Measurements from ENCODE around the gene ZRANB2.

The ZRANB2 gene

GRCh38 chr1:71068325-71069240 is 12.3 kb downstream of the ZRANB2 start:
- DNase-seq, result no peak

DNA sequence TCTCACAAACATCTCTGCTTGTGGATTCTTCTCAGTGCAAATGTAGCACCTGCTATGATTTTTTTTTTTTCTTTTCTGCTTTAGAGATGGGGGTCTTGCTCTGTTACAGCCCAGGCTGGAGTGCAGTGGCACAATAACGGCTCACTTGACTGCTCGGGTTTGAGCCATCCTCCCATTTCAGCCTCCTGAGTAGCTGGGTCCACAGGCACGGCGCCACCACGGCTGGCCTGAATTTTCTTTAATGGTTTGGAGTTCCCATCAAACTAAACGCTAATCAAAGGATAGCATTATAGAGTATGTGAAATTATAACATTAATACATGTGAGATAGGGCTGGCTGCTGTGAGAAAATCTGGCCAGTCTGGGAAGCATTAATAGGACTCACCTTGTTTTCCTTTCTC is 26.0 kb downstream of the ZRANB2 start:
- no peak for DNase-seq

DNA sequence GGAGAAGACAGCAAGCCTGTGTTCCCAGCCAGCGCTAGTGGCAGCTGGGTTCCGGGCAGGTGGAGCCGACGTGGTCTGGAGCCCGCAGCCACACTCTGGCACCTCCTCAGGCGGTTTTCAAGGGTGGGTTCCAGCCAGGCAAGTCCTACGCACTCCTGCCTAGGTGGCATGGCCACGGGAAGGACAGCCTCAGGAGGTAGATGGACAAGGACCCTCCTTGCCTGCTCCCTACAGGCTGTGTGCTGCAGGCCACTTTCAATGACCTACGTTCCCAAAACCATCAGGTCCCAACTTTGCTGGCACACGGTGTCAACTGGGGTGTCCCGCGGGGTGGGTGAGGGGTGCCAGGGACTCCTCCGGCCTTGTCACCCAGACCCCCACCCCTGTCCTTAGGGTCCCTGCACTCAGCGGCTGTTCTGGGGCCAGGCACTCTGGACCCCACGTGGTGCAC is 26.5 kb downstream of the ZRANB2 start:
- DNase-seq, result peak; percentile 32

- no peak for DNase-seq
These were observed 27.1 kb downstream of the ZRANB2 start for GRCh38 chr1:71053758-71054157.

GRCh38 chr1:71053146-71053545 is 27.7 kb downstream of the ZRANB2 start:
- peak; percentile 50 for DNase-seq

DNA sequence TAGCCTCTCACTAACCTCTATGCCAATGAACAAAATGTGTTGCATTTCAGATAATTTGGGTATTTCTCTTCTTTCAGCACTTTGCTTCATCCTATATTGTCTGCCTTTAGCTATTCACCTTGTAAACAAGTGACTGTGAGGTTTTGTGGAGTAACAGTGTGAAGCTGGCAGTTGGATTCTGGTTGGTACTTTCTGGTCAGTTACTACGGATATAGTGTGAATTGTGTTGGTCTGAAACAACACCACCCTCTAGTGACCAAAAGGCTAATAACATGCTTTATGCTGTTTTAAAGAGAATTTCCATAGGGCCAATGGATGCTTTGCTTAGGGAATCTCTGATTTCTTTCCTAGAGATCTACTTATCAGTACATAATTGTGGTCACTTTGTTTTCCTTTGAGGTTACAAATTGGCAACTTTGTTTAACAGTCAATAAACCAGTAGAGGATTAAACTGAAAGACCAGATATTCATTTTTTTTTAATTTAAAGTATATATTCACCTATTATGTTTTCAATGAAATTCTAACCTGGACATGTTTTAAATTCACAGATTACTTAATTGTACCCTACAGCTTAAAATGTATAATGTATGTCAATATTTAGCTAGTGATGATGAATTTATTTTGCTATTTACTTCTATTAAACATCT is 30.8 kb downstream of the ZRANB2 start:
- DNase-seq, result peak; percentile 86

- DNase-seq, result peak; percentile 86
These were observed 32.9 kb downstream of the ZRANB2 start, which contains the start of gene PTGER3 for GRCh38 chr1:71047635-71048607. PTGER3 (minus strand) TSS chr1:71047816; CDS start chr1:71047577, 239 bp downstream.

GRCh38 chr1:71046891-71047634 is 33.8 kb downstream of the ZRANB2 start:
- DNase-seq, result peak; percentile 43

- DNase-seq, result no peak
These were observed 35.3 kb downstream of the ZRANB2 start for GRCh38 chr1:71045463-71046028.

DNA sequence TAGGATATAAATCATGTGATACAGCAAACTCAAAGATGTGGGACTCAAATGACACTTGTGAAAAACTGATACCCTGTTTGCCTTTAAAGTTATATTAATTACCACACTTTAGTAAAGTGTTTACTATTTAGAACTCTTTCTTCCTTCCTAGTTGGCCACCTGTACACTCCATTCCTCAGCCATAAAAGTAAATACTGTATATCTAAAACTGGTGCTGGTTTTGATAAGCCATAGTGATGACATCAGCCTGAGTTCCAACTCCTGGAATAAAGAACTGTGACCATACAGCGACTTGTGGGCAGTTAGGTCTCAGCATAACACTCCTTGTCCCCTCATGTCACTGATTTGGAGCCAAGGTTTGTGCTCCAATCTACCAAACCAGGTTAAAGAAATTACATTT is 36.0 kb downstream of the ZRANB2 start:
- DNase-seq, result no peak

DNA sequence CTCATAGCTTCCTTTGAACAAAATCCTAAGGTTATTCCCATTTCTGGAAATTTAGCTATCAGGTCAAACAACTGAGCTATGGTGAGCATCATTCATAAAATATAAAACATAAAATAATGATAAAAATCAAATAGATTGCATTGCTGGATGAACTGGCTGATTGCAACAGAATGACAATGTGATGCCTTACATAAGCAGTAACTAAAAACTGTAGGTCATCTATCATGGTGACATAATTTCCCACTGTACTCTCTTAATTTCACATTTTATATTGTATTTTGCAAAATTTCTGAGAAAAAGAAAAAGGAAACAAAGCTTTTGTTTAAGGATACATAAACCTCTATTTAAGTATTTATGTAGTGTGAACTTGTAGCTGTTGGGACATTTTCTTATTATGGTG is 37.8 kb downstream of the ZRANB2 start:
- DNase-seq, result no peak

GRCh38 chr1:71041806-71042205 is 39.0 kb downstream of the ZRANB2 start:
- DNase-seq, result no peak

DNA sequence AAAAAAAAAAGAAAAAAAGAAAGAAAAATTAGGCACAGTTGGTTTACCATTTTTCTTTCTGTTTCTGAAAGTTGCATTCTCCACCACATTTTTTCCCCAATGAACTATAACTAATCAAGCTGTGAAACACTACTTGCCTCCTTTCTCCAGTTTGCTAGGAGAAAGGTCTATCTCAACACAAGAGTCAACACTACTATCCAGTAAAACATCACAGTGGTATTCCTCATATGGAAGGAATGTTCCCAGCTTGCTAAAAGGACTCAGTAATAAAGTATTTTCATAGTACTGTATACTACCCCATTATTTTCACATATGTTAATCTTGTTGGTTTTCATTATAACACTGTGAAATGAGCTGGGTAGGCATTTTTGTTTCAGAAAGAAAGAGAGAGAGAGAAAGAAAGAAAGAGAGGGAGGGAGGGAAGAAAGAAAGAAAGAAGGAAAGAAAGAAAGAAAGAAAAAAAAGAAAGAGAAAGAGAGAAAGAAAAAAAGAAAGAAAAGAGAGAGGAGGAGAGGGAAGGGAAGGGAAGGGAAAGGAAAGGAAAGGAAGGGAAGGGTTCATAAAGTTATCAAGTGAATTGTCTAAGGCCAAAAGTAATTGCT is 41.1 kb downstream of the ZRANB2 start:
- DNase-seq, result no peak

DNA sequence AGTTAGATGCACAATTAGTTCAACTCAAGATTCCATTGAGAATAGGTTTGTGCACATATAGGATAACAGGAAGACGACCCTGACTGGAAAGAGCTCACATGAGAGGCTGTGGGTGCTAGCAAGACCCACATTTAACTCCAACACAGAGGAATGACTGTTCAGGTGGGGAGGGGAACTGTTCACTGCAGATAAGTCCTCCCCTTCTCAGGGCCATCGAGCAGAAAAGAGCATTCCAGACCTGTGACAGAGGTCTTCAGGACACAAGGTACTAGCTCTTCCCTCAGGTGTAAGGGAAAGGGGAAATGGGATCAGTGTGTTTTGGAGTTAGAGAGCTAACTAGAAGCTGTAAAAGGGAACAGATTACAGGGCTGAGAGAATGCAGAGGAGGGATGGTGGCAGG is 41.9 kb downstream of the ZRANB2 start:
- DNase-seq, result no peak

GRCh38 chr1:71037829-71038620 is 42.8 kb downstream of the ZRANB2 start:
- DNase-seq, result no peak

DNA sequence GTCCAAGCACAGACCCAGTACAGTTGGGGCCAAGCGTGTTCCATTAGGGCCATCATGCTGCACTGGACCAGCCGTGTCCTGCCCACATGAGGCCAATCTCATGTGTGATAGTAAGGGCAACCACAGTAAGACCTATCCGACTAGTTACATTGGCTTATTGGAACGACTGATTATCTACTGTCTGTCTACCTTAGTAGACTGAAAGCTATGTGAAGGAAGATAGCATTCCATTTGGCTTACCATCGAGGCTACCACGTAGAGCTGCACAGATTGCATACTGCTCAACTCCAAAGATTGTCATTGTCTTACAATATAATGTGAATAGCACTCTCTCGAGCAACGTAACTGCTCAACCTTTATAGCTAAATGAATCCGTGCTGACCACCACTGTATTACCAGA is 43.8 kb downstream of the ZRANB2 start:
- DNase-seq, result no peak

DNA sequence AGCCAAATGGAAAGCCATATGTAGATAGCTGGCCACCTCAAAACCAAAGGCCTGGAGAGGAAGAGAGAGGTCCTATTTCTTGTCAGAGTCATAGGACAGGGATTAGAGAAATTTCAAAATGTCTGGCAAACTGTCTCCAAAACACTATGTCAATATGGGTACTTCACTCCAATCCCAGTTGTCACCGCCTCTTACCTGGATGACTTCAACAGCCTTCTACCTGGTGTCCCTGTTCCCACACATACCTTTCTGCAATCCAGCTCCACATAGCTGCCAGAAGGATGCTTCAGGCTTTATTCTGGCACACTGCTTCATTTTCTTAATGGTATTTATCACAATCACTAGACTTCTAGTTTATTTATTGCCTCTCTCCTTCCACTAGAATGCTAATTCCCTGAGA is 47.7 kb downstream of the ZRANB2 start:
- no peak for DNase-seq

- DNase-seq, result no peak
These were observed 49.4 kb downstream of the ZRANB2 start for GRCh38 chr1:71031426-71031825.

GRCh38 chr1:71030026-71030425 is 50.8 kb downstream of the ZRANB2 start:
- no peak for DNase-seq

- DNase-seq, result no peak
These were observed 51.9 kb downstream of the ZRANB2 start for GRCh38 chr1:71028981-71029380.

DNA sequence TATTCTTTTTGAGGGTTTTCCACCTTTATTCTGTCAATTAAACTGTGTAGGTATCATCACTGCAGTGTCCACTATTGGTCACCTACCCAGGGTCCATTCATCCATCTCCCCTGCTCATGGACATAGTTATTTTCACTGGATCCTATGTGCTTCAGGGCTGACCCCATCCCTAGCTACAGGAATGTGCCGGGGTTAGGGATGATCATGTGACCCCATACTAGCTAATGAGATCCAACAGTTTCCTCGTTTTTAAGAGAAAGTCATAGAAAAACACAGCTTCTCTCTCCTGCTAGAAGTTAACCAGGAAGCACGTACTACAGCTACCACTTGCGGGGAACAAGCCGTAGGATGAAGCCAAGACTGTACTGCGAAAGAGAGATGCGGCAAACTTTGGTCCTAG is 52.8 kb downstream of the ZRANB2 start:
- DNase-seq, result no peak
